Adrenal gland (tissue), 12 donors: Measurements from ENCODE around the gene MAN1B1. TPM values are rescaled to one million over a fixed set of nuclear protein-coding genes. Genes with fewer than 3 reads are reported as not detected.

Source experiments
- DNase-seq, 7 donors: peaks; one replicate each; pipeline ENCODE4 v3.0.0-alpha.2; 2019 to 2020
- H3K27ac ChIP-seq, 5 donors: fragments of 200-600 bp; sonication (generic) in 4 of 5; 1 replicate in 3 of 5; 2 replicates in 2 of 5; pipeline versions ENCODE4 v1.5.1 to v1.8.0; 2016 to 2020; ENCODE audit warnings: mild to moderate bottlenecking in 1 of 5
- H3K27me3 ChIP-seq: fragments of 200-600 bp; 2 replicates; pipeline ENCODE4 v1.8.0; 2021
- H3K36me3 ChIP-seq, 2 donors: fragments of 200-600 bp; replicated peaks in 1 of 2; 1 replicate in 1 of 2; 2 replicates in 1 of 2; pipeline versions ENCODE4 v1.5.1 to v1.8.0; 2018 to 2022
- H3K4me1 ChIP-seq, 2 donors: fragments of 200-600 bp; replicated peaks in 1 of 2; 1 replicate in 1 of 2; 2 replicates in 1 of 2; pipeline versions ENCODE4 v1.5.1 to v1.8.0; 2018 to 2021
- H3K4me3 ChIP-seq, 4 donors: fragments of 200-600 bp; sonication (generic) in 3 of 4; one replicate each; pipeline ENCODE4 v1.5.1; 2016 to 2018
- H3K9me3 ChIP-seq, 3 donors: fragments of 200-600 bp; sonication (generic) in 1 of 3; replicated peaks in 1 of 3; 1 replicate in 2 of 3; 2 replicates in 1 of 3; pipeline versions ENCODE4 v1.5.1 to v1.8.0; 2016 to 2021
- CTCF ChIP-seq, 6 experiments: fragments of 450-650 bp in 4 of 6; fragments of 200-600 bp in 2 of 6; sonication (generic) in 1 of 6; IDR thresholded peaks; 1 replicate in 5 of 6; 2 replicates in 1 of 6; pipeline versions ENCODE4 v1.5.1 to v1.8.0; 2016 to 2021; ENCODE audit warnings: antibody characterized with exemption in 6 of 6, mild to moderate bottlenecking in 2 of 6, moderate library complexity in 1 of 6
- POLR2A ChIP-seq, 2 donors: fragments of 450-650 bp; IDR thresholded peaks; one replicate each; pipeline ENCODE4 v1.6.1; 2017; ENCODE audit warnings: antibody characterized with exemption in 2 of 2, mild to moderate bottlenecking in 2 of 2, moderate library complexity in 1 of 2
- WGBS, 4 donors: extraction: QIAGEN DNeasy Blood & Tissue Kit in 2 of 4; methylation state at CpG; one replicate each; pipeline versions ENCODE4 v1.1.5 to v1.1.7; 2013 to 2017; 5-methylcytosine and 5-hydroxymethylcytosine counted together
- intact Hi-C, 2 donors: fragments of 100-400 bp; cut with DNase I; formaldehyde crosslinking; loops; one replicate each; pipeline versions ENCODE4 v1.14.1 to v1.15.0; 2022 to 2023
- polyA plus RNA-seq, 3 donors: library from polyadenylated mRNA; stranded (reverse); fragments of 200-250 nt in 2 of 3; fragments of 350-450 nt in 1 of 3; fragmentation: Illumina TruSeq in 1 of 3; extraction: RNeasy Lipid Tissue Mini Kit (QIAGEN cat#74804) in 1 of 3; gene quantifications; one replicate each; pipeline ENCODE4 v1.2.3, GENCODE V29; 2013 to 2014
- total RNA-seq, 9 donors: library from RNA; depleted of rRNA in 4 of 9; stranded (reverse); fragments of >200 nt in 4 of 9; fragments of 120-200 nt in 1 of 9; fragmentation: NEBNext Ultra II Directional in 1 of 9; extraction: Animal tissue kit (Norgen Biotek cat#: 25700) in 1 of 9; gene quantifications; one replicate each; pipeline versions ENCODE4 v1.1.0 to v1.2.4, GENCODE V29; 2013 to 2023
- donor health status: healthy with polysubstance abuse.
- donor health status: Bipolar disorder and iron deficiency.
- donor health status: DM: yes; HTN: yes; CAD: no.
- donor health status: DM: no; HTN: no; CAD: no.
- donor health status: DM: no; HTN: no; CAD: no.
- donor health status: DM: yes; HTN: yes; CAD: no.

Gene MAN1B1
- total and polyA plus RNA-seq, 12 donors, result 44.4 to 138 (median 67.9) TPM

- Histone ChIP-seq H3K27me3 (no peaks in the 10 kb centered on the region), H3K4me1 (peaks cover 31 to 47% of the 10 kb centered on the region in 2 donors), H3K27ac (peak overlapping the region in 4 of 5 donors; percentile 16 to 91 (median 90)), H3K36me3 (peaks cover 0 to 37% of the 10 kb centered on the region in 2 donors), H3K9me3 (no peaks in the 10 kb centered on the region), H3K4me3 (no peak overlapping the region)
- no peak for TF ChIP-seq CTCF (IDR thresholded peaks at IDR 0.05)
- no peak for TF ChIP-seq POLR2A (IDR thresholded peaks at IDR 0.05)
- intact Hi-C loops, result no loop called here
- DNase-seq, result no peak
- WGBS, 4 donors, result 69 to 81% (median 79%) methylated on average over 6 to 8 of the region's 8 CpGs
Measured at GRCh38 chr9:137082925-137083290, 3.9 kb upstream of the MAN1B1 start.

- peaks cover 0 to 37% of the 10 kb centered on the region in 2 donors for H3K36me3 ChIP-seq
- H3K27ac ChIP-seq, result peak overlapping the region; percentile 64 to 91 (median 89)
- no peaks in the 10 kb centered on the region for H3K27me3 ChIP-seq
- intact Hi-C loops, result no loop called here
- peaks cover 25 to 45% of the 10 kb centered on the region in 2 donors for H3K4me1 ChIP-seq
- DNase-seq, result peak; percentile 85 to 96 (median 94)
- H3K9me3 ChIP-seq, result no peaks in the 10 kb centered on the region
- no peak overlapping the region for H3K4me3 ChIP-seq
- TF ChIP-seq POLR2A (IDR thresholded peaks at IDR 0.05), result peak in 1 of 2 donors; percentile 85
- TF ChIP-seq CTCF (IDR thresholded peaks at IDR 0.05), result no peak
- 45 to 58% (median 51%) methylated on average over 11 to 12 of the region's 12 CpGs for WGBS, 4 donors
Measured at GRCh38 chr9:137083394-137084004, 3.3 kb upstream of the MAN1B1 start.

DNA sequence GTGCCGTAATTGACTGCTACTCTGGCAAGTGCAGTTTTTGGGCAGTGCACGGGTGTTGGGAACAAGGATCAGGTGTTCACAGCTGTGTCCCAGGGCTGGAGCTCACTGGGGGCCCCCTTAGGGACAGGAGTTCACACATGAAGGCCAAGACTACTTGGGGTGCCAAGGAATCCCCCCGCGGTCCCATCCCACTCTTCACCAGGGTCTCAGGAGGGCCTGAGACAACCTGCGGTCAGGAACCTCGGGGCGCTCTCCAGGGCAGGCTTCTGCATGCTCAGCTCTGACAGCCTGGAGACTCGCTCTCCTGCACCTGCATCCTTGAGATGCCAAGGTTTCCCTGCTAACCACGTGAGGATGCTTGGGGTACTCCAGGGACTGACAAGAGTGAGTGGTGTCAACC lies 2.3 kb upstream of the MAN1B1 start:
- peak overlapping the region in 3 of 5 donors; percentile 89 to 91 (median 91) for H3K27ac ChIP-seq
- H3K9me3 ChIP-seq, result no peaks in the 10 kb centered on the region
- intact Hi-C loops, result no loop called here
- WGBS, 4 donors, result 67 to 76% (median 75%) methylated on average over 3 to 9 of the region's 9 CpGs
- H3K36me3 ChIP-seq, result peaks cover 0 to 29% of the 10 kb centered on the region in 2 donors
- no peak for TF ChIP-seq CTCF (IDR thresholded peaks at IDR 0.05)
- TF ChIP-seq POLR2A (IDR thresholded peaks at IDR 0.05), result no peak
- H3K4me1 ChIP-seq, result peaks cover 24 to 36% of the 10 kb centered on the region in 2 donors
- no peak overlapping the region for H3K4me3 ChIP-seq
- peak in 2 of 7 donors; percentile 34 to 41 for DNase-seq
- H3K27me3 ChIP-seq, result no peaks in the 10 kb centered on the region

DNA sequence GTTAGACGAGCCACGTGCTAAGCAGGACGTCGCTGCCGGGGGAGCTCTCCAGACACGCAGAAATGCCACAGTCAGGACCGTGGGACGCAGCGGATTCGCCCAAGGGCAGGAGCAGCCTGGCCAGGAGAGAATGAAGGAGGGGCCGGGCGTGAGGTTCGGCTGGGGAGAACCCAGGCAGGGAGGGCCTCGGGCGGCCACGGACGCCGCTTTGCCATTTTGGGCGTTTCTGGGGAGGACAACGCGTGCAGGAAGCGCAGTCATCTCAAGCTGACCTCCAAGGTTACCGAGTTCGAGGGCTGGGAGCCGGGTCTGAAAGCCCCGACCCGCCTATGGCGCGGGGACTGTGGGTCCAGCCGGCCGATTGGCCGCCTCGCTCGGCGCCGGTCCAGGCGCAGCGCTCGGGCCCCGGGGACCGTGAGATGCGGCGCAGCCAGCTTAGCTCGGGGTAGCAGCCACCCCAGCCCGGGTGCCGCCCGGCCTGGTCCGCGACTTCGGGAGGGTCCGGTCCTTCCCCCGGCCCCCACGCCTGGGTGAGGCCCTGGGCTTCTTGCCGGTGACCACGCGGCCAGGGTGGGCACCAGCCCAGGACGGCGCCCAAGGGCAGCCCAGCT lies 760 bp upstream of the MAN1B1 start:
- Histone ChIP-seq H3K4me3 (peak overlapping the region; percentile 18 to 65 (median 32)), H3K27me3 (no peaks in the 10 kb centered on the region), H3K36me3 (peaks cover 0 to 14% of the 10 kb centered on the region in 2 donors), H3K27ac (peak overlapping the region; percentile 57 to 95 (median 94)), H3K9me3 (no peaks in the 10 kb centered on the region), H3K4me1 (peaks cover 24 to 35% of the 10 kb centered on the region in 2 donors)
- 0 to 2% (median 0%) methylated on average over 9 to 58 of the region's 58 CpGs for WGBS, 4 donors
- no peak for TF ChIP-seq CTCF (IDR thresholded peaks at IDR 0.05)
- TF ChIP-seq POLR2A (IDR thresholded peaks at IDR 0.05), result no peak
- DNase-seq, result peak; percentile 72 to 88 (median 83)
- intact Hi-C loops, result no loop called here
